ENCODE data around the gene ESRRG.

GRCh38 chr1:216531263-216532239, 191.7 kb downstream of the ESRRG start:
- TF ChIP-seq CTCF (conservative IDR thresholded peaks at IDR 0.05 in 1 of 2, IDR thresholded peaks at IDR 0.05 in 1 of 2; ENCODE audit: low read depth in 1 of 2, low read length in 2 of 2) (no peak), EZH2 (IDR thresholded peaks at IDR 0.05; ENCODE audit: low read length, missing control alignments) (no peak)

Data from fibroblast of lung (primary cell).